K562 (cell line): Measurements from ENCODE around the gene STK16. TPM values are rescaled to one million over a fixed set of nuclear protein-coding genes. Genes with fewer than 3 reads are reported as not detected.
A peak's percentile ranks its signal among the peaks of the same experiment; 100 is the strongest.

Source experiments
- ARID2 ChIP-seq: fragments of 450-650 bp; IDR thresholded peaks from 2 replicates; pipeline ENCODE4 v1.6.1; 2017; ENCODE audit warnings: antibody characterized with exemption, mild to moderate bottlenecking
- ATF1 ChIP-seq, 2 experiments: fragments of 450-650 bp in 1 of 2; IDR thresholded peaks; 2 replicates each; pipeline ENCODE4 v1.6.1; 2016; ENCODE audit warnings: missing compliant biosample characterization in 1 of 2, missing genetic modification characterization in 1 of 2
- ATF7 ChIP-seq: fragments of 450-650 bp; IDR thresholded peaks from 2 replicates; pipeline ENCODE4 v1.7.1; 2014; ENCODE audit warnings: mild to moderate bottlenecking, moderate library complexity
- ILF3 ChIP-seq: fragments of 450-650 bp; IDR thresholded peaks from 2 replicates; pipeline ENCODE4 v1.6.1; 2018; ENCODE audit warnings: antibody characterized with exemption, mild to moderate bottlenecking, moderate library complexity, borderline replicate concordance
- NFE2 ChIP-seq: IDR thresholded peaks from 2 replicates; pipeline ENCODE4 v1.6.1; 2014; ENCODE audit warnings: antibody characterized with exemption, low read depth
- NR2C2 ChIP-seq, 2 experiments: fragments of 200-800 bp in 1 of 2; sonication (Bioruptor generic) in 1 of 2; sonication (generic) in 1 of 2; formaldehyde crosslinking in 1 of 2; IDR thresholded peaks; 2 replicates each; pipeline versions ENCODE4 v1.6.1 to v1.8.0; 2016 to 2022; ENCODE audit warnings: mild to moderate bottlenecking in 1 of 2, missing compliant biosample characterization in 1 of 2, missing genetic modification characterization in 1 of 2, missing genetic modification reagents in 1 of 2
- RAD21 ChIP-seq, 2 experiments: fragments of 250-450 bp in 1 of 2; fragments of 450-650 bp in 1 of 2; sonication (Bioruptor Pico) in 1 of 2; formaldehyde crosslinking in 1 of 2; IDR thresholded peaks in 1 of 2; conservative IDR thresholded peaks in 1 of 2; 2 replicates each; pipeline versions ENCODE4 v1.4.0 to v1.8.0; 2020 to 2022; ENCODE audit warnings: mild to moderate bottlenecking in 2 of 2, moderate library complexity in 1 of 2
- RBFOX2 ChIP-seq: fragments of 200-400 bp; formaldehyde crosslinking; IDR thresholded peaks from 2 replicates; pipeline ENCODE4 v1.6.1; 2017; ENCODE audit warnings: low read depth, mild to moderate bottlenecking, low read length, moderate library complexity
- SAP30 ChIP-seq: fragments of 200-600 bp; sonication (generic); IDR thresholded peaks from 2 replicates; pipeline ENCODE4 v1.6.1; 2012; ENCODE audit warnings: borderline replicate concordance, low read depth, mild to moderate bottlenecking, moderate library complexity, low read length, control low read depth, inconsistent platforms; ENCODE audit not compliant: insufficient read depth, poor library complexity, severe bottlenecking
- ZBTB17 ChIP-seq: fragments of 450-650 bp; formaldehyde crosslinking; IDR thresholded peaks from 2 replicates; pipeline ENCODE4 v1.4.0; 2020; ENCODE audit warnings: mild to moderate bottlenecking
- ZBTB7A ChIP-seq: IDR thresholded peaks from 2 replicates; pipeline ENCODE4 v1.6.1; 2011; ENCODE audit warnings: low read depth, mild to moderate bottlenecking, low read length, moderate library complexity, borderline replicate concordance; ENCODE audit not compliant: control insufficient read depth
- ZFX ChIP-seq: sonication (generic); formaldehyde crosslinking; IDR thresholded peaks from 2 replicates; pipeline ENCODE4 v1.8.0; 2022; ENCODE audit warnings: mild to moderate bottlenecking, missing genetic modification reagents, moderate library complexity
- ZNF232 ChIP-seq: sonication (generic); formaldehyde crosslinking; IDR thresholded peaks from 2 replicates; pipeline ENCODE4 v1.8.0; 2022; ENCODE audit warnings: mild to moderate bottlenecking, missing genetic modification reagents
- polyA plus RNA-seq, 8 experiments: library from polyadenylated mRNA; depleted of rRNA in 4 of 8; stranded (reverse) in 5 of 8; unstranded in 3 of 8; fragments of >200 nt; fragmentation: Nextera tagmentation in 2 of 8; fragmentation: Illumina TruSeq in 1 of 8; extraction: Ambion mirVana in 2 of 8; extraction: Trizol in 1 of 8; gene quantifications; 2 replicates each; pipeline versions ENCODE4 v1.2.1 to v1.2.3, GENCODE V29; 2011 to 2014; ENCODE audit warnings: inconsistent platforms in 1 of 8, missing spikeins in 1 of 8
- total RNA-seq, 7 experiments: library from RNA; depleted of rRNA in 6 of 7; stranded (reverse); fragments of >200 nt in 6 of 7; fragmentation: Illumina TruSeq in 2 of 7; extraction: Trizol in 2 of 7; gene quantifications; 2 replicates each; pipeline versions ENCODE4 v1.2.1 to v1.2.3, GENCODE V29; 2011 to 2021; ENCODE audit warnings: low replicate concordance in 1 of 7
- TF ChIP-seq, protein P1 (sequence below): fragments of 250-450 bp; sonication (Bioruptor Pico); IDR thresholded peaks from 2 replicates; pipeline ENCODE4 v1.5.0; 2021; ENCODE audit warnings: mild to moderate bottlenecking, borderline replicate concordance
- TF ChIP-seq, protein P2 (sequence below), 2 experiments: fragments of 450-650 bp in 1 of 2; sonication (generic) in 1 of 2; formaldehyde crosslinking in 1 of 2; IDR thresholded peaks in 1 of 2; conservative IDR thresholded peaks in 1 of 2; 2 replicates each; pipeline versions ENCODE4 v1.6.1 to v1.8.1; 2016 to 2023; ENCODE audit warnings: mild to moderate bottlenecking in 2 of 2, moderate library complexity in 2 of 2, inconsistent platforms in 1 of 2, missing genetic modification reagents in 1 of 2
- TF ChIP-seq, protein P3 (sequence below): fragments of 450-650 bp; IDR thresholded peaks from 2 replicates; pipeline ENCODE4 v1.6.1; 2016; ENCODE audit warnings: antibody characterized with exemption
- TF ChIP-seq, protein P4 (sequence below): fragments of 250-450 bp; sonication (Bioruptor Pico); IDR thresholded peaks from 2 replicates; pipeline ENCODE4 v1.4.0; 2020
- TF ChIP-seq, protein P5 (sequence below), 2 experiments: IDR thresholded peaks; 2 replicates each; pipeline ENCODE4 v1.6.1; 2011; ENCODE audit warnings: borderline replicate concordance in 1 of 2, control low read depth in 1 of 2, low read depth in 1 of 2, low read length in 1 of 2, mild to moderate bottlenecking in 1 of 2, mixed read lengths in 1 of 2, moderate library complexity in 1 of 2; ENCODE audit not compliant: insufficient read depth in 1 of 2, insufficient read length in 1 of 2, poor library complexity in 1 of 2, severe bottlenecking in 1 of 2; ENCODE audit errors: extremely low read depth in 1 of 2

Gene STK16
- total and polyA plus RNA-seq, 9 of the 15 experiments (the other 6 are each of a cell fraction or from before 2014, with no cell fraction given) = 5.4 to 36.2 (median 17.8) TPM

DNA sequence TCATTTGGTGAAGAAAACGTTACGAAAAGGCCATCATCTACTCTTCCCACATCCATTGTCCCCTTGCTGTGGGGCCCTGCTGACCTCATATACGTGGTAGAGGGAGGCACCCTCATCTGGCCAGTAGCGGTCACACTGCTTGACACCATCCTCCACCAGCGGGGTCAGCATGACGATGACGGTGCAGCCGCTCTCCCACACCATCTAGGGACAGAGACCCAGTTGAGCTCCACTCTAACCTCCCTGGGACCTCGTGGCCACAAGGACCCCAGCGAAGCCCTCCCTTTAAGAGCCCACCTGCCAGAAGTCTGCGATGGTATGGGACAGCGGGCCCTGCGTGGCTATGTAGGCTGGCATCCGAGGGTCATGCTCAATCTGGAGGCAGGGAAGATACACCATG is 50.9 kb downstream of the STK16 start (continued):
- peak; percentile 53; the same call in 1 of the 2 replicates for TF ChIP-seq ZBTB7A
- TF ChIP-seq NFE2 = peak; percentile 65
- no peak for TF ChIP-seq ATF1 (CRISPR knock-in tag; IDR thresholded peaks at IDR 0.05)
- peak; percentile 57 for TF ChIP-seq ATF1 (tag; IDR thresholded peaks at IDR 0.05)
- TF ChIP-seq, protein P1, sequence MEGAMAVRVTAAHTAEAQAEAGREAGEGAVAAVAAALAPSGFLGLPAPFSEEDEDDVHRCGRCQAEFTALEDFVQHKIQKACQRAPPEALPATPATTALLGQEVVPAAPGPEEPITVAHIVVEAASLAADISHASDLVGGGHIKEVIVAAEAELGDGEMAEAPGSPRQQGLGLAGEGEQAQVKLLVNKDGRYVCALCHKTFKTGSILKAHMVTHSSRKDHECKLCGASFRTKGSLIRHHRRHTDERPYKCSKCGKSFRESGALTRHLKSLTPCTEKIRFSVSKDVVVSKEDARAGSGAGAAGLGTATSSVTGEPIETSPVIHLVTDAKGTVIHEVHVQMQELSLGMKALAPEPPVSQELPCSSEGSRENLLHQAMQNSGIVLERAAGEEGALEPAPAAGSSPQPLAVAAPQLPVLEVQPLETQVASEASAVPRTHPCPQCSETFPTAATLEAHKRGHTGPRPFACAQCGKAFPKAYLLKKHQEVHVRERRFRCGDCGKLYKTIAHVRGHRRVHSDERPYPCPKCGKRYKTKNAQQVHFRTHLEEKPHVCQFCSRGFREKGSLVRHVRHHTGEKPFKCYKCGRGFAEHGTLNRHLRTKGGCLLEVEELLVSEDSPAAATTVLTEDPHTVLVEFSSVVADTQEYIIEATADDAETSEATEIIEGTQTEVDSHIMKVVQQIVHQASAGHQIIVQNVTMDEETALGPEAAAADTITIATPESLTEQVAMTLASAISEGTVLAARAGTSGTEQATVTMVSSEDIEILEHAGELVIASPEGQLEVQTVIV (CRISPR knock-in tag) = no peak
- TF ChIP-seq RBFOX2 = peak; percentile 13; the same call in 1 of the 2 replicates
- TF ChIP-seq, protein P2, sequence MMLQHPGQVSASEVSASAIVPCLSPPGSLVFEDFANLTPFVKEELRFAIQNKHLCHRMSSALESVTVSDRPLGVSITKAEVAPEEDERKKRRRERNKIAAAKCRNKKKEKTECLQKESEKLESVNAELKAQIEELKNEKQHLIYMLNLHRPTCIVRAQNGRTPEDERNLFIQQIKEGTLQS (IDR thresholded peaks at IDR 0.05) = peak; percentile 53; the same call in 1 of the 2 replicates
- TF ChIP-seq, protein P2 (CRISPR knock-in tag; conservative IDR thresholded peaks at IDR 0.05) = no peak
- TF ChIP-seq ZBTB17 (CRISPR knock-in tag) = 0 out of 2 replicates have a peak, but pooled peaks have one; percentile 13
- no peak for TF ChIP-seq ZFX (CRISPR knock-in tag)
- TF ChIP-seq, protein P3, sequence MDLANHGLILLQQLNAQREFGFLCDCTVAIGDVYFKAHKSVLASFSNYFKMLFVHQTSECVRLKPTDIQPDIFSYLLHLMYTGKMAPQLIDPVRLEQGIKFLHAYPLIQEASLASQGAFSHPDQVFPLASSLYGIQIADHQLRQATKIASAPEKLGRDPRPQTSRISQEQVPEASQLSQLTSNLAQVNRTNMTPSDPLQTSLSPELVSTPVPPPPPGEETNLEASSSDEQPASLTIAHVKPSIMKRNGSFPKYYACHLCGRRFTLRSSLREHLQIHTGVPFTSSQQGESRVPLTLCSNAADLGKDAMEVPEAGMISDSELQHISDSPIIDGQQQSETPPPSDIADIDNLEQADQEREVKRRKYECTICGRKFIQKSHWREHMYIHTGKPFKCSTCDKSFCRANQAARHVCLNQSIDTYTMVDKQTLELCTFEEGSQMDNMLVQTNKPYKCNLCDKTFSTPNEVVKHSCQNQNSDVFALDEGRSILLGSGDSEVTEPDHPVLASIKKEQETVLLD = no peak
- no peak for TF ChIP-seq NR2C2 (CRISPR knock-in tag; IDR thresholded peaks at IDR 0.05)
- TF ChIP-seq NR2C2 (tag; IDR thresholded peaks at IDR 0.05) = 0 out of 2 replicates have a peak, but pooled peaks have one; percentile 25
- TF ChIP-seq, protein P4, sequence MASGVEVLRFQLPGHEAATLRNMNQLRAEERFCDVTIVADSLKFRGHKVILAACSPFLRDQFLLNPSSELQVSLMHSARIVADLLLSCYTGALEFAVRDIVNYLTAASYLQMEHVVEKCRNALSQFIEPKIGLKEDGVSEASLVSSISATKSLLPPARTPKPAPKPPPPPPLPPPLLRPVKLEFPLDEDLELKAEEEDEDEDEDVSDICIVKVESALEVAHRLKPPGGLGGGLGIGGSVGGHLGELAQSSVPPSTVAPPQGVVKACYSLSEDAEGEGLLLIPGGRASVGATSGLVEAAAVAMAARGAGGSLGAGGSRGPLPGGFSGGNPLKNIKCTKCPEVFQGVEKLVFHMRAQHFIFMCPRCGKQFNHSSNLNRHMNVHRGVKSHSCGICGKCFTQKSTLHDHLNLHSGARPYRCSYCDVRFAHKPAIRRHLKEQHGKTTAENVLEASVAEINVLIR = peak; percentile 33; the same call in 1 of the 2 replicates
- TF ChIP-seq ILF3 = no peak
- no peak for TF ChIP-seq SAP30
- TF ChIP-seq RAD21 (CRISPR knock-in tag; conservative IDR thresholded peaks at IDR 0.05 in 1 of 2, IDR thresholded peaks at IDR 0.05 in 1 of 2) = peak in 1 of 2 experiments; percentile 25; a peak in 2 of 4 replicates
- peak; percentile 23; the same call in 1 of the 2 replicates for TF ChIP-seq ATF7
- TF ChIP-seq, protein P5, sequence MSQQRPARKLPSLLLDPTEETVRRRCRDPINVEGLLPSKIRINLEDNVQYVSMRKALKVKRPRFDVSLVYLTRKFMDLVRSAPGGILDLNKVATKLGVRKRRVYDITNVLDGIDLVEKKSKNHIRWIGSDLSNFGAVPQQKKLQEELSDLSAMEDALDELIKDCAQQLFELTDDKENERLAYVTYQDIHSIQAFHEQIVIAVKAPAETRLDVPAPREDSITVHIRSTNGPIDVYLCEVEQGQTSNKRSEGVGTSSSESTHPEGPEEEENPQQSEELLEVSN (IDR thresholded peaks at IDR 0.05; ENCODE audit: borderline replicate concordance in 1 of 2, extremely low read depth in 1 of 2, insufficient read depth in 1 of 2, insufficient read length in 1 of 2, low read depth in 1 of 2, low read length in 1 of 2, poor library complexity in 1 of 2, severe bottlenecking in 1 of 2) = peak in 1 of 2 experiments; percentile 36
- TF ChIP-seq ARID2 = no peak
- TF ChIP-seq ZNF232 (CRISPR knock-in tag) = no peak
